ENCODE results near the gene TGFB2. TPM values are rescaled to one million over a fixed set of nuclear protein-coding genes. Genes with fewer than 3 reads are reported as not detected.

TGFB2 gene
- total RNA-seq, 1 experiment from 2014 or later, result 2.5 TPM

DNA sequence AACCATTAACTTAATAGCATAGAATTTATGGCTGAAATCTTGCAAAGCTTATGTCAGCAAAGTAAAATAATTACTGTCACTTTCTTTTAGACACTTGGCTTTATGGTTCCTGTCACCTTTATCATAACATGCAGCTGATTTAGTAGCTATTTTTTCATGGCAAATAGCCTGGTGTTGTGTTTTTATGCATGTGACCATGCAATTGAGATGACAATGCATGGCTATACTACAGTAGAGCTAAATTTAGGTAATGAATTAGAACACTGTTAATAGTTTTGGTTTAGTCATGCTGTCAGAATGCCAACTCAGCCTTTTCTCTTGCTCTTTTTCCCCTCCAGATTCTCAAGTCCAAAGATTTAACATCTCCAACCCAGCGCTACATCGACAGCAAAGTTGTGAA, 88.6 kb downstream of the TGFB2 start:
- Mint-ChIP-seq H3K27ac (no peak overlapping the region), H3K36me3 (no peaks in the 10 kb centered on the region), H3K27me3 (ENCODE audit: low read depth) (no peaks in the 10 kb centered on the region), H3K4me3 (no peak overlapping the region), H3K4me1 (no peaks in the 10 kb centered on the region), H3K9me3 (no peaks in the 10 kb centered on the region)
- TF ChIP-seq ZNF219 (CRISPR knock-in tag; IDR thresholded peaks at IDR 0.05; ENCODE audit: borderline replicate concordance) (no peak), ESRRA (CRISPR knock-in tag; IDR thresholded peaks at IDR 0.05; ENCODE audit: borderline replicate concordance) (no peak), ZNF263 (CRISPR knock-in tag; IDR thresholded peaks at IDR 0.05; ENCODE audit: low read depth) (no peak)
- TF ChIP-seq, protein P1, sequence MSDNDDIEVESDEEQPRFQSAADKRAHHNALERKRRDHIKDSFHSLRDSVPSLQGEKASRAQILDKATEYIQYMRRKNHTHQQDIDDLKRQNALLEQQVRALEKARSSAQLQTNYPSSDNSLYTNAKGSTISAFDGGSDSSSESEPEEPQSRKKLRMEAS (CRISPR knock-in tag; IDR thresholded peaks at IDR 0.05), result no peak
- TF ChIP-seq, protein P2, sequence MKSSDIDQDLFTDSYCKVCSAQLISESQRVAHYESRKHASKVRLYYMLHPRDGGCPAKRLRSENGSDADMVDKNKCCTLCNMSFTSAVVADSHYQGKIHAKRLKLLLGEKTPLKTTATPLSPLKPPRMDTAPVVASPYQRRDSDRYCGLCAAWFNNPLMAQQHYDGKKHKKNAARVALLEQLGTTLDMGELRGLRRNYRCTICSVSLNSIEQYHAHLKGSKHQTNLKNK (CRISPR knock-in tag; IDR thresholded peaks at IDR 0.05), result no peak
- TF ChIP-seq, protein P3, sequence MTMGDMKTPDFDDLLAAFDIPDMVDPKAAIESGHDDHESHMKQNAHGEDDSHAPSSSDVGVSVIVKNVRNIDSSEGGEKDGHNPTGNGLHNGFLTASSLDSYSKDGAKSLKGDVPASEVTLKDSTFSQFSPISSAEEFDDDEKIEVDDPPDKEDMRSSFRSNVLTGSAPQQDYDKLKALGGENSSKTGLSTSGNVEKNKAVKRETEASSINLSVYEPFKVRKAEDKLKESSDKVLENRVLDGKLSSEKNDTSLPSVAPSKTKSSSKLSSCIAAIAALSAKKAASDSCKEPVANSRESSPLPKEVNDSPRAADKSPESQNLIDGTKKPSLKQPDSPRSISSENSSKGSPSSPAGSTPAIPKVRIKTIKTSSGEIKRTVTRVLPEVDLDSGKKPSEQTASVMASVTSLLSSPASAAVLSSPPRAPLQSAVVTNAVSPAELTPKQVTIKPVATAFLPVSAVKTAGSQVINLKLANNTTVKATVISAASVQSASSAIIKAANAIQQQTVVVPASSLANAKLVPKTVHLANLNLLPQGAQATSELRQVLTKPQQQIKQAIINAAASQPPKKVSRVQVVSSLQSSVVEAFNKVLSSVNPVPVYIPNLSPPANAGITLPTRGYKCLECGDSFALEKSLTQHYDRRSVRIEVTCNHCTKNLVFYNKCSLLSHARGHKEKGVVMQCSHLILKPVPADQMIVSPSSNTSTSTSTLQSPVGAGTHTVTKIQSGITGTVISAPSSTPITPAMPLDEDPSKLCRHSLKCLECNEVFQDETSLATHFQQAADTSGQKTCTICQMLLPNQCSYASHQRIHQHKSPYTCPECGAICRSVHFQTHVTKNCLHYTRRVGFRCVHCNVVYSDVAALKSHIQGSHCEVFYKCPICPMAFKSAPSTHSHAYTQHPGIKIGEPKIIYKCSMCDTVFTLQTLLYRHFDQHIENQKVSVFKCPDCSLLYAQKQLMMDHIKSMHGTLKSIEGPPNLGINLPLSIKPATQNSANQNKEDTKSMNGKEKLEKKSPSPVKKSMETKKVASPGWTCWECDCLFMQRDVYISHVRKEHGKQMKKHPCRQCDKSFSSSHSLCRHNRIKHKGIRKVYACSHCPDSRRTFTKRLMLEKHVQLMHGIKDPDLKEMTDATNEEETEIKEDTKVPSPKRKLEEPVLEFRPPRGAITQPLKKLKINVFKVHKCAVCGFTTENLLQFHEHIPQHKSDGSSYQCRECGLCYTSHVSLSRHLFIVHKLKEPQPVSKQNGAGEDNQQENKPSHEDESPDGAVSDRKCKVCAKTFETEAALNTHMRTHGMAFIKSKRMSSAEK (CRISPR knock-in tag; IDR thresholded peaks at IDR 0.05; ENCODE audit: borderline replicate concordance), result no peak
- TF ChIP-seq, protein P4, sequence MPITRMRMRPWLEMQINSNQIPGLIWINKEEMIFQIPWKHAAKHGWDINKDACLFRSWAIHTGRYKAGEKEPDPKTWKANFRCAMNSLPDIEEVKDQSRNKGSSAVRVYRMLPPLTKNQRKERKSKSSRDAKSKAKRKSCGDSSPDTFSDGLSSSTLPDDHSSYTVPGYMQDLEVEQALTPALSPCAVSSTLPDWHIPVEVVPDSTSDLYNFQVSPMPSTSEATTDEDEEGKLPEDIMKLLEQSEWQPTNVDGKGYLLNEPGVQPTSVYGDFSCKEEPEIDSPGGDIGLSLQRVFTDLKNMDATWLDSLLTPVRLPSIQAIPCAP (CRISPR knock-in tag; IDR thresholded peaks at IDR 0.05), result no peak
- TF ChIP-seq, protein P5, sequence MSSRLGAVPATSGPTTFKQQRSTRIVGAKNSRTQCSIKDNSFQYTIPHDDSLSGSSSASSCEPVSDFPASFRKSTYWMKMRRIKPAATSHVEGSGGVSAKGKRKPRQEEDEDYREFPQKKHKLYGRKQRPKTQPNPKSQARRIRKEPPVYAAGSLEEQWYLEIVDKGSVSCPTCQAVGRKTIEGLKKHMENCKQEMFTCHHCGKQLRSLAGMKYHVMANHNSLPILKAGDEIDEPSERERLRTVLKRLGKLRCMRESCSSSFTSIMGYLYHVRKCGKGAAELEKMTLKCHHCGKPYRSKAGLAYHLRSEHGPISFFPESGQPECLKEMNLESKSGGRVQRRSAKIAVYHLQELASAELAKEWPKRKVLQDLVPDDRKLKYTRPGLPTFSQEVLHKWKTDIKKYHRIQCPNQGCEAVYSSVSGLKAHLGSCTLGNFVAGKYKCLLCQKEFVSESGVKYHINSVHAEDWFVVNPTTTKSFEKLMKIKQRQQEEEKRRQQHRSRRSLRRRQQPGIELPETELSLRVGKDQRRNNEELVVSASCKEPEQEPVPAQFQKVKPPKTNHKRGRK (CRISPR knock-in tag; IDR thresholded peaks at IDR 0.05; ENCODE audit: borderline replicate concordance), result no peak
- TF ChIP-seq, protein P6, sequence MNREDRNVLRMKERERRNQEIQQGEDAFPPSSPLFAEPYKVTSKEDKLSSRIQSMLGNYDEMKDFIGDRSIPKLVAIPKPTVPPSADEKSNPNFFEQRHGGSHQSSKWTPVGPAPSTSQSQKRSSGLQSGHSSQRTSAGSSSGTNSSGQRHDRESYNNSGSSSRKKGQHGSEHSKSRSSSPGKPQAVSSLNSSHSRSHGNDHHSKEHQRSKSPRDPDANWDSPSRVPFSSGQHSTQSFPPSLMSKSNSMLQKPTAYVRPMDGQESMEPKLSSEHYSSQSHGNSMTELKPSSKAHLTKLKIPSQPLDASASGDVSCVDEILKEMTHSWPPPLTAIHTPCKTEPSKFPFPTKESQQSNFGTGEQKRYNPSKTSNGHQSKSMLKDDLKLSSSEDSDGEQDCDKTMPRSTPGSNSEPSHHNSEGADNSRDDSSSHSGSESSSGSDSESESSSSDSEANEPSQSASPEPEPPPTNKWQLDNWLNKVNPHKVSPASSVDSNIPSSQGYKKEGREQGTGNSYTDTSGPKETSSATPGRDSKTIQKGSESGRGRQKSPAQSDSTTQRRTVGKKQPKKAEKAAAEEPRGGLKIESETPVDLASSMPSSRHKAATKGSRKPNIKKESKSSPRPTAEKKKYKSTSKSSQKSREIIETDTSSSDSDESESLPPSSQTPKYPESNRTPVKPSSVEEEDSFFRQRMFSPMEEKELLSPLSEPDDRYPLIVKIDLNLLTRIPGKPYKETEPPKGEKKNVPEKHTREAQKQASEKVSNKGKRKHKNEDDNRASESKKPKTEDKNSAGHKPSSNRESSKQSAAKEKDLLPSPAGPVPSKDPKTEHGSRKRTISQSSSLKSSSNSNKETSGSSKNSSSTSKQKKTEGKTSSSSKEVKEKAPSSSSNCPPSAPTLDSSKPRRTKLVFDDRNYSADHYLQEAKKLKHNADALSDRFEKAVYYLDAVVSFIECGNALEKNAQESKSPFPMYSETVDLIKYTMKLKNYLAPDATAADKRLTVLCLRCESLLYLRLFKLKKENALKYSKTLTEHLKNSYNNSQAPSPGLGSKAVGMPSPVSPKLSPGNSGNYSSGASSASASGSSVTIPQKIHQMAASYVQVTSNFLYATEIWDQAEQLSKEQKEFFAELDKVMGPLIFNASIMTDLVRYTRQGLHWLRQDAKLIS (CRISPR knock-in tag; IDR thresholded peaks at IDR 0.05; ENCODE audit: borderline replicate concordance), result no peak
- ATAC-seq, result no peak
- ChIA-PET CTCF (no interaction called here), POLR2A (no interaction called here)
- no peak for DNase-seq (ENCODE audit: low spot score)

DNA sequence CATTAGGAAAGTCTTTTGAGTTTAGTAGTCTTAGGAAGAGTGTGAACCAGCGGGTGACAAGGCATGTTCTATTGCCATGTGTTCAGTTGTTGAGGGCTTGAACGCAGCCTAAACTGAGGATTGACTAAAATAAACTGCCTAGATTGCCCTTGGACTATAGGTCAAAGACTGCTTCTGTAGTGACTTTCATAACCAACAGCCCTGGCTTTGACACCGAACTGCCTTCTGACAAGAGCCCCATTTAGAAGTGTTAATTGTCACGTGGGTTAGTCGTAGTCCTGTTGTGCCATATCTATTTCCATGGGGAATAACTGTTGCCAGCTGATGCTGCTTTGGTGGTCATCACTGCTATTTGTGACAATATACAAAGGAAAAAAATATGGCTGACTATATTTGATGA, 90.4 kb downstream of the TGFB2 start:
- Mint-ChIP-seq H3K4me3 (no peak overlapping the region), H3K27ac (no peak overlapping the region), H3K27me3 (ENCODE audit: low read depth) (no peaks in the 10 kb centered on the region), H3K9me3 (no peaks in the 10 kb centered on the region), H3K36me3 (no peaks in the 10 kb centered on the region), H3K4me1 (no peaks in the 10 kb centered on the region)
- POLR2A ChIA-PET, result no interaction called here
- DNase-seq (ENCODE audit: low spot score), result no peak
- no peak for ATAC-seq
- CTCF ChIA-PET, result no interaction called here
- TF ChIP-seq TP53 (CRISPR knock-in tag; IDR thresholded peaks at IDR 0.05) (no peak), FOXK1 (CRISPR knock-in tag; IDR thresholded peaks at IDR 0.05) (no peak), MXD4 (CRISPR knock-in tag; IDR thresholded peaks at IDR 0.05; ENCODE audit: borderline replicate concordance) (no peak), SP1 (CRISPR knock-in tag; conservative IDR thresholded peaks at IDR 0.05) (no peak)
- TF ChIP-seq, protein P7, sequence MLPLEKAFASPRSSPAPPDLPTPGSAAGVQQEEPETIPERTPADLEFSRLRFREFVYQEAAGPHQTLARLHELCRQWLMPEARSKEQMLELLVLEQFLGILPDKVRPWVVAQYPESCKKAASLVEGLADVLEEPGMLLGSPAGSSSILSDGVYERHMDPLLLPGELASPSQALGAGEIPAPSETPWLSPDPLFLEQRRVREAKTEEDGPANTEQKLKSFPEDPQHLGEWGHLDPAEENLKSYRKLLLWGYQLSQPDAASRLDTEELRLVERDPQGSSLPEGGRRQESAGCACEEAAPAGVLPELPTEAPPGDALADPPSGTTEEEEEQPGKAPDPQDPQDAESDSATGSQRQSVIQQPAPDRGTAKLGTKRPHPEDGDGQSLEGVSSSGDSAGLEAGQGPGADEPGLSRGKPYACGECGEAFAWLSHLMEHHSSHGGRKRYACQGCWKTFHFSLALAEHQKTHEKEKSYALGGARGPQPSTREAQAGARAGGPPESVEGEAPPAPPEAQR (CRISPR knock-in tag; IDR thresholded peaks at IDR 0.05), result no peak
- TF ChIP-seq, protein P8, sequence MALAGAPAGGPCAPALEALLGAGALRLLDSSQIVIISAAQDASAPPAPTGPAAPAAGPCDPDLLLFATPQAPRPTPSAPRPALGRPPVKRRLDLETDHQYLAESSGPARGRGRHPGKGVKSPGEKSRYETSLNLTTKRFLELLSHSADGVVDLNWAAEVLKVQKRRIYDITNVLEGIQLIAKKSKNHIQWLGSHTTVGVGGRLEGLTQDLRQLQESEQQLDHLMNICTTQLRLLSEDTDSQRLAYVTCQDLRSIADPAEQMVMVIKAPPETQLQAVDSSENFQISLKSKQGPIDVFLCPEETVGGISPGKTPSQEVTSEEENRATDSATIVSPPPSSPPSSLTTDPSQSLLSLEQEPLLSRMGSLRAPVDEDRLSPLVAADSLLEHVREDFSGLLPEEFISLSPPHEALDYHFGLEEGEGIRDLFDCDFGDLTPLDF (CRISPR knock-in tag; IDR thresholded peaks at IDR 0.05), result no peak
- TF ChIP-seq, protein P9, sequence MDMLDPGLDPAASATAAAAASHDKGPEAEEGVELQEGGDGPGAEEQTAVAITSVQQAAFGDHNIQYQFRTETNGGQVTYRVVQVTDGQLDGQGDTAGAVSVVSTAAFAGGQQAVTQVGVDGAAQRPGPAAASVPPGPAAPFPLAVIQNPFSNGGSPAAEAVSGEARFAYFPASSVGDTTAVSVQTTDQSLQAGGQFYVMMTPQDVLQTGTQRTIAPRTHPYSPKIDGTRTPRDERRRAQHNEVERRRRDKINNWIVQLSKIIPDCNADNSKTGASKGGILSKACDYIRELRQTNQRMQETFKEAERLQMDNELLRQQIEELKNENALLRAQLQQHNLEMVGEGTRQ (CRISPR knock-in tag; IDR thresholded peaks at IDR 0.05), result no peak
- TF ChIP-seq, protein P10, sequence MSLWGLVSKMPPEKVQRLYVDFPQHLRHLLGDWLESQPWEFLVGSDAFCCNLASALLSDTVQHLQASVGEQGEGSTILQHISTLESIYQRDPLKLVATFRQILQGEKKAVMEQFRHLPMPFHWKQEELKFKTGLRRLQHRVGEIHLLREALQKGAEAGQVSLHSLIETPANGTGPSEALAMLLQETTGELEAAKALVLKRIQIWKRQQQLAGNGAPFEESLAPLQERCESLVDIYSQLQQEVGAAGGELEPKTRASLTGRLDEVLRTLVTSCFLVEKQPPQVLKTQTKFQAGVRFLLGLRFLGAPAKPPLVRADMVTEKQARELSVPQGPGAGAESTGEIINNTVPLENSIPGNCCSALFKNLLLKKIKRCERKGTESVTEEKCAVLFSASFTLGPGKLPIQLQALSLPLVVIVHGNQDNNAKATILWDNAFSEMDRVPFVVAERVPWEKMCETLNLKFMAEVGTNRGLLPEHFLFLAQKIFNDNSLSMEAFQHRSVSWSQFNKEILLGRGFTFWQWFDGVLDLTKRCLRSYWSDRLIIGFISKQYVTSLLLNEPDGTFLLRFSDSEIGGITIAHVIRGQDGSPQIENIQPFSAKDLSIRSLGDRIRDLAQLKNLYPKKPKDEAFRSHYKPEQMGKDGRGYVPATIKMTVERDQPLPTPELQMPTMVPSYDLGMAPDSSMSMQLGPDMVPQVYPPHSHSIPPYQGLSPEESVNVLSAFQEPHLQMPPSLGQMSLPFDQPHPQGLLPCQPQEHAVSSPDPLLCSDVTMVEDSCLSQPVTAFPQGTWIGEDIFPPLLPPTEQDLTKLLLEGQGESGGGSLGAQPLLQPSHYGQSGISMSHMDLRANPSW (CRISPR knock-in tag; conservative IDR thresholded peaks at IDR 0.05; ENCODE audit: low read depth), result no peak

All from WTC11 (cell line).